Measurements from ENCODE around the gene BBS7.

BBS7 gene

DNA sequence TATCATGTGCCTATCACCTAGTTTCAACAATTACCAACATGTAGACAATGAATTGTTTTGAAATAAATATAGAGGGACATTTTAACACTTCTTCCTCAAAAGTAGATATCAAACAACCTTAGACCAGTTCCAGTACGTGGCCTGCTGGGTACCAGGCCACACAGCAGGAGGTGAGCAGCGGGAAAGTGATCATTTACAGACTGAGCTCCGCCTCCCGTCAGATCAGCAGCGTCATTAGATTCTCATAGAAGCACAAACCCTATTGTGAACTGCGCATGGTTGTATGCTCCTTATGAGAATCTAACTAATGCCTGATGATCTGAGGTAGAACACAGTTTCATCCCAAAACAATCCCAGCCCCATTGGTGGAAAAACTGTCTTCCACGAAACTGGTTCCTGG, 6.5 kb downstream of the BBS7 start:
- Mint-ChIP-seq H3K27ac (no peak overlapping the region), H3K9me3 (ENCODE audit: low read depth) (no peaks in the 10 kb centered on the region), H3K4me3 (no peak overlapping the region)

DNA sequence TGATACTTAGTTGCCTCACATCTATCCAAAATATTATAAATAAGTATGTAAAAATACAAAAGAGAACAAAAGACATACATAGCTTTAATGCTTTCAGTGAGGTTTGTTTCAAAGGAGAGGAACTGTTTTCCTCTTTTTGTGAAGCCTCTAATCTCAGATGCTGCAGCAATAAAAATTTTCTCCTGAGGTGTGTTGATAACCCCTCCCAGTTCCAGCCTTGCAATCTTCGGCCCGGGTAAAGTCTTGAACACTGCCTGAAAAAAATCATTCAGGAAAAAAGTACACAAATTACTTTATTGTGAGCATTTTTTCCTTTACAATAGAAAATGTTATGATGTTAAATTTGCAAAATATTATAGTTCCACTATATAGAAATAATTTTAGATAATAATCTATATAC, 8.8 kb downstream of the BBS7 start:
- peaks cover 13% of the 10 kb centered on the region for H3K36me3 Mint-ChIP-seq
- no peak overlapping the region for H3K27ac Mint-ChIP-seq
- H3K27me3 Mint-ChIP-seq: no peaks in the 10 kb centered on the region
- H3K9me3 Mint-ChIP-seq (ENCODE audit: low read depth): no peaks in the 10 kb centered on the region
- H3K4me1 Mint-ChIP-seq (ENCODE audit: low read depth): peaks cover 5% of the 10 kb centered on the region
- H3K4me3 Mint-ChIP-seq: no peak overlapping the region

More for the DNA sequence above, 6.5 kb downstream of the BBS7 start:
- Mint-ChIP-seq H3K27me3 (no peaks in the 10 kb centered on the region), H3K36me3 (peaks cover 11% of the 10 kb centered on the region), H3K4me1 (ENCODE audit: low read depth) (peaks cover 8% of the 10 kb centered on the region)

DNA sequence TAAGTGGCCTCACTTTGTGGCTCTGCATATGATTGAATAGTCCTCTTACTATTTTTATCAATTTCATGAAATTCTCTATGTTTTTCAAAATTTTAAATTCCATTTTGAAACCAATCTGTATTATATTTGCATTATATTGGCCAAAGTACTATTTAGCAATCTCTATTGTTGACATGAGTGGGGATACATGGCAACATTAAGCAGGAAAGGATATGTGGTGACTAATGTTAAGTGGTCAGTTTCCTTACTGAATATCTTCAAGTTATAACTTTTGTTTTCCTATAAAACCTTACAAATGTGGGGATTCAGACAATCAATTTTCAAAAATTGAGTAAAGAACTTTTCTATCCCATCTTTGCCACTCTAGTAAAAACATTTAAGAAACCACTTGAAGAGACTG, 10.2 kb downstream of the BBS7 start:
- H3K27ac Mint-ChIP-seq: no peak overlapping the region
- H3K9me3 Mint-ChIP-seq (ENCODE audit: low read depth): no peaks in the 10 kb centered on the region
- H3K4me1 Mint-ChIP-seq (ENCODE audit: low read depth): peaks cover 5% of the 10 kb centered on the region

GRCh38 chr4:121851354-121851753, 18.9 kb downstream of the BBS7 start:
- Mint-ChIP-seq H3K4me1 (ENCODE audit: low read depth) (no peaks in the 10 kb centered on the region), H3K9me3 (ENCODE audit: low read depth) (no peaks in the 10 kb centered on the region), H3K27me3 (no peaks in the 10 kb centered on the region), H3K36me3 (peaks cover 15% of the 10 kb centered on the region), H3K4me3 (no peak overlapping the region), H3K27ac (no peak overlapping the region)

More for the DNA sequence above, 10.2 kb downstream of the BBS7 start:
- no peak overlapping the region for H3K4me3 Mint-ChIP-seq
- H3K27me3 Mint-ChIP-seq: no peaks in the 10 kb centered on the region
- peaks cover 6% of the 10 kb centered on the region for H3K36me3 Mint-ChIP-seq

DNA sequence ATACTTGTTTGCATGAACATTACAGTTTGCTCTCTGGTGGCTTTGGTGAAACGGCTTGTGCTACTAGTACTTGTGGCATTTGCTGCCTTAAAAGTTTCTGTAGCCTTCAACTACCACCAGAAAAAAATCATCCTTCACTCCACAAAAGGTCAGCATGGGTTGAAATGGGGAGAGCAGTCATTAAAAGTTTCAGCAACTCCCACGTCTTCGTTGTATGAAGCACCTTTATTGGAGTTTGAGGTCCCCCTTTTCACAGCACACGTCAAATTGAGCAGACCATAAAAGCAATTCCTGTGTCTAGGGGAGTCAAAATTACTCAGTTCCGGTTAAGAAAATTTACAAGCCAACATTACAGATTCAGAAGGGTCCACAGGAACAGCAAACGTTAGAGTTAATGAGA, 23.6 kb downstream of the BBS7 start:
- Mint-ChIP-seq H3K4me1 (ENCODE audit: low read depth) (no peaks in the 10 kb centered on the region), H3K27me3 (no peaks in the 10 kb centered on the region), H3K36me3 (peaks cover 16% of the 10 kb centered on the region)

DNA sequence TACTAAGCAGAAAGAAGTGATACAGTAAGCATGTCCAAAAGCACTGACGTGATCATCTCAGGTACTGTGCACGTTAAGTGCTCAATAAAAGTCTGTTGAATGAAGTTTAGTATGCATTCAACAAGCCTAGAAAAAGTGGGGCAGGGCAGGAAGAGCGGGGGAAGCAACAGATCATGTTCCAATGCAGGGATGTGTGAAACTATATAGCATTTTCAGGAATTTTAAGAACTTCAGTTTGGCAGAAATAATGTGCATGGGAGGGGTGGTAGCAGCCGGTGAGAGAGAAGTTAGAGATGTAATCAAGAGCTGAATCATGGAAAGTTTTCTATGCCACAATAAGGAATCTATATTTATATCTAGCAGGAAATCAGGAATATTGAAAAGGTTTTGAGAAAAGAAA, 27.4 kb downstream of the BBS7 start:
- H3K27ac Mint-ChIP-seq: no peak overlapping the region
- H3K9me3 Mint-ChIP-seq (ENCODE audit: low read depth): no peaks in the 10 kb centered on the region
- H3K27me3 Mint-ChIP-seq: no peaks in the 10 kb centered on the region
- H3K4me1 Mint-ChIP-seq (ENCODE audit: low read depth): no peaks in the 10 kb centered on the region
- H3K4me3 Mint-ChIP-seq: no peak overlapping the region
- H3K36me3 Mint-ChIP-seq: peaks cover 25% of the 10 kb centered on the region

More for the DNA sequence above, 23.6 kb downstream of the BBS7 start:
- no peaks in the 10 kb centered on the region for H3K9me3 Mint-ChIP-seq (ENCODE audit: low read depth)
- no peak overlapping the region for H3K4me3 Mint-ChIP-seq
- no peak overlapping the region for H3K27ac Mint-ChIP-seq

DNA sequence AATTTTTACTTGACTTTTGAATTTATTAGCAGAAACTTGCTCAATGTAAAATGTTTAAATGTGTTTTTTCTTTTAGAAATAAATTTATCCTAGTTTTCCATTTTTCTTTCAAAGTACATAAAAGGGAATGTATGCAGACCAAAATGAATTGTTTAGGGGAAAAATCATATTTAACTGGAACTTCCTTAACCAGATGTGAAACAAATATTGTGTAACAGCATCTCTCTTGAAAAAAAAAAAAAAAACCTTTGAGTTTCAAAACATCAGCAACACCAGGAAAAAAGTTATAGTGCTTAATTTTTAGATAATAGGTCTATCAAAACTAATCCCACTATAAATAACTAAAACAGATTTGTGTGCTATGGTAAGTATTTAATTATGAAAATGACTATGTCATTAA, 32.1 kb downstream of the BBS7 start:
- no peak overlapping the region for H3K27ac Mint-ChIP-seq
- no peak overlapping the region for H3K4me3 Mint-ChIP-seq
- H3K4me1 Mint-ChIP-seq (ENCODE audit: low read depth): no peaks in the 10 kb centered on the region
- H3K27me3 Mint-ChIP-seq: no peaks in the 10 kb centered on the region
- H3K36me3 Mint-ChIP-seq: peaks cover 19% of the 10 kb centered on the region
- no peaks in the 10 kb centered on the region for H3K9me3 Mint-ChIP-seq (ENCODE audit: low read depth)

GRCh38 chr4:121829511-121829910, 40.8 kb downstream of the BBS7 start:
- H3K27me3 Mint-ChIP-seq: no peaks in the 10 kb centered on the region
- H3K27ac Mint-ChIP-seq: no peak overlapping the region
- no peak overlapping the region for H3K4me3 Mint-ChIP-seq
- H3K9me3 Mint-ChIP-seq (ENCODE audit: low read depth): no peaks in the 10 kb centered on the region
- H3K36me3 Mint-ChIP-seq: peaks cover 4% of the 10 kb centered on the region
- no peaks in the 10 kb centered on the region for H3K4me1 Mint-ChIP-seq (ENCODE audit: low read depth)

DNA sequence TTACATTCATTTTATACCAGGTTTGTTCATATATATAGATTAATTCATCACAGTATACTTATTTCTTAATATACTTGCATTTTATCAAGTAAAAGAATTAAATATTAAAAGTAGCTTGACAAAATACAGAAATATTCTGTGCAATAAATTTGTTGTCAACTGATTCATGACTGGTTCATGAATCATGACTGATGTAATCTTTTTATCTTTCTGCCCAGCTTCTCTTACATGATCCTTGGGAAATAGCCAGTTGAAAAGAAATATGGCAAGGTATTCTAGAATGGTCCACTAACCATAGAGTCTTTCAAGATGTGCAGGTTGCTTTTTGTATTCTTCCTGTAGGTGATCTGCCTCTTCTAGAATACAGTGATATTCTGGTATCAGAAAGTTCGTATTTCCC, 42.4 kb downstream of the BBS7 start:
- H3K27ac Mint-ChIP-seq: no peak overlapping the region
- H3K9me3 Mint-ChIP-seq (ENCODE audit: low read depth): no peaks in the 10 kb centered on the region
- peaks cover 9% of the 10 kb centered on the region for H3K4me1 Mint-ChIP-seq (ENCODE audit: low read depth)
- no peaks in the 10 kb centered on the region for H3K27me3 Mint-ChIP-seq
- H3K36me3 Mint-ChIP-seq: peaks cover 3% of the 10 kb centered on the region
- no peak overlapping the region for H3K4me3 Mint-ChIP-seq

- peak overlapping the region; percentile 35 for H3K4me3 Mint-ChIP-seq
- no peaks in the 10 kb centered on the region for H3K9me3 Mint-ChIP-seq (ENCODE audit: low read depth)
- peaks cover 13% of the 10 kb centered on the region for H3K4me1 Mint-ChIP-seq (ENCODE audit: low read depth)
- H3K27me3 Mint-ChIP-seq: no peaks in the 10 kb centered on the region
- no peak overlapping the region for H3K27ac Mint-ChIP-seq
- H3K36me3 Mint-ChIP-seq: no peaks in the 10 kb centered on the region
Observed at GRCh38 chr4:121824950-121825349, 45.3 kb downstream of the BBS7 start.

DNA sequence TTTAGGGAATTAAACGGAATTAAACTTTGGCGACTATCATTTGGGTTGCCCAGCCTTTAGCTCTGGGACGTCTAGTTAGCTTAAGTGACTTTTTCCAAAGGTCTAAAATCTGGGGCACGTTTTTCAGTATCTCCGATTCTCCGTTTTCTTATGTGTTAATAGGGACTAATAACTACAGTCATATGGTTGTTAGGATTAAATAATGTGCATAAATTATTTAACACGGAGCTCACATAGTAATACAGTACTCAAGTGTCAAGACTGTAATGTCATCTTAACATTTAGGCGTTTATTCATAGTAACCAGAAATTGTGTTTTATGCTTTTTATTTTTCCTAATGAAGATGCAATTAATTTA, 46.1 kb downstream of the BBS7 start:
- Mint-ChIP-seq H3K27me3 (no peaks in the 10 kb centered on the region), H3K4me1 (ENCODE audit: low read depth) (peaks cover 13% of the 10 kb centered on the region), H3K36me3 (no peaks in the 10 kb centered on the region), H3K27ac (peak overlapping the region; percentile 87), H3K4me3 (peak overlapping the region; percentile 93), H3K9me3 (ENCODE audit: low read depth) (no peaks in the 10 kb centered on the region)

DNA sequence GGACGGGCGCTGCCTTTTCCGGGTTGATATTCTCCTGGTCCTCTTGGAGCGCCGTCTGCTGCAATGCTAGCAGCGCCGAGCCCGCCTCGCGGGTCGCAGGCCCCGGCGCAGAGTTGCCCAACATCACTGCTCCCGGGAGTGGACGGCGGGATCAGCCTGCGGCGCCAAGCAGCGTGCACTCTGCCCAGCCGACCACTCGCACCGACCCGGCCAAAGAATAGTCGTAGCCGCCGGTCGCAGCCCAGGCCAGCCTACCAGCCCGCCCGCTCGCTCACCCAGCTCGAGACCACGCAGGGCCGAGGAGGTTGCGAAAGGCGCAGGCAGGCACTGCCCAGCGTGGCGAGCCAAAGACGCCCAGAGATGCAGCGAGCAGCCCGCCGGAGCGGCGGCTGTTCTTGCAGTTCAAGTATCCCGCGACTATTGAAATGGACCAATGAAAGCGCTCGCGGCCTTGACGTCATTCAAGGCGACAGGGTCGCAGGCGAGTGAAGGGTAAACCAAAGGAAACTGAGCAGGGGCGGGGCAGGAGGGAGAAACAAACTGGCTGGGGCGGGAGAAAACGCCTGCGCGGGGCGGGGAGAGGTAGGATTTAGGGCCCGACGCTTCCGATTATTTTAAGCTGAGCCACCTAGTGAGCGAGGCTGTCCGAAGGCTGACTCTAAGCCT, 46.6 kb downstream of the BBS7 start, which contains the start of gene CCNA2:
Gene CCNA2 (minus strand): TSS at position 379 of the 666 bp plus-strand sequence. CDS start 255 bp downstream, at position 124.
- Mint-ChIP-seq H3K27me3 (no peaks in the 10 kb centered on the region), H3K4me1 (ENCODE audit: low read depth) (peaks cover 13% of the 10 kb centered on the region), H3K9me3 (ENCODE audit: low read depth) (no peaks in the 10 kb centered on the region), H3K4me3 (peak within 1 kb of the TSS; percentile 93), H3K27ac (peak within 1 kb of the TSS; percentile 87), H3K36me3 (no peaks in the 10 kb centered on the region)

DNA sequence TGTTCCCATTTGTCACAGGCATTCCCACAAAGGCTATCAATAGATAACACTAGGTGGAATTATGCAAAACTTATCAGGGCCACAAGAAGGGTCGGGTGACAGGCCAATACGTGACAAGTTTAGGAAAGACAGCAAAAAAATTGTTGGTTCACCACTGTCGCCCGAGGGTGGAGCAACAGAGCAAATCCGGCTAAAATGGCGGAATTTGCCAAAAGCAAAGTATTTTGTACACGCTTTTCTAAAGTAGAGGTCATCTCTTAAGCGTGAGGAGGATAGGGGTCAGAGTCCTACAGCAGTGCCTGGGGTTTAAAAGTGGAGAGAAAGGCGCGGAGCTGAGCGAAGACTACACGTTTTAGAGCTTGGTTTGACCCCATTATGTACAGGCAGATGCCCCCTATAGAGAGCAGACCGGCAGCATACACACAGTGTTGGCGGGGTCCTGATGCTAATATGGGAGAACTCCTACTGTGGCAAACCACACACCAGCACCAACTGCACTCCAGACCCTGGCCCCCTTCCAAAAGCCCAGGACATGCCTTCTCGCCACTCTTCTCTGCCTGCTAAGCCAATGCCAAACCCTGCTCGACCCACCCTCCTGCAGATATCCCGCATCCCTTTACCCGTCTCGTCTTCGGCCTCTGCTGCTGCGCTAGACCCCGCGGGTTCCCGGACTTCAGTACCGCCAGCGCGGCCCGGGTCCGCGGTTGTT, 47.3 kb downstream of the BBS7 start:
- H3K4me1 Mint-ChIP-seq (ENCODE audit: low read depth): peaks cover 13% of the 10 kb centered on the region
- H3K27ac Mint-ChIP-seq: peak overlapping the region; percentile 75
- H3K27me3 Mint-ChIP-seq: no peaks in the 10 kb centered on the region
- H3K36me3 Mint-ChIP-seq: no peaks in the 10 kb centered on the region
- H3K4me3 Mint-ChIP-seq: peak overlapping the region; percentile 93
- no peaks in the 10 kb centered on the region for H3K9me3 Mint-ChIP-seq (ENCODE audit: low read depth)

DNA sequence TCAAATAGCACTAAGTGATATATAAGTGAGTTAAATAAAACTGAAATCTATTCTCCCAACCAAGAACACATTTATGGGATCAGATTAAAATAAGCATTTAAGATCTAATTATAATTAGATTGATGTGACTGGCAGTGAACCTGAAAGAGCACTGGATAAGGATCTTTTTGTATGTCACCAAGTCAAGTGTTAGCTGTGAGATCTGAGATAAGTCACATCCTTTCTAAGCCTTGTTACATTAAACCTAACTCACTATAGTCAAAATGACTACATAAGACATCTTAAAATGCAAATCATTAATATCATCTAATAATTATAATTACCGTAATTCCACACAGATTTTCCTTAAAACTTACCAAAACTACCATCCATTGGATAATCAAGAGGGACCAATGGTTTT, 48.2 kb downstream of the BBS7 start:
- peaks cover 13% of the 10 kb centered on the region for H3K4me1 Mint-ChIP-seq (ENCODE audit: low read depth)
- H3K4me3 Mint-ChIP-seq: peak overlapping the region; percentile 93
- H3K27ac Mint-ChIP-seq: no peak overlapping the region
- H3K36me3 Mint-ChIP-seq: no peaks in the 10 kb centered on the region
- no peaks in the 10 kb centered on the region for H3K27me3 Mint-ChIP-seq
- no peaks in the 10 kb centered on the region for H3K9me3 Mint-ChIP-seq (ENCODE audit: low read depth)

- Mint-ChIP-seq H3K4me3 (no peak overlapping the region), H3K27ac (no peak overlapping the region), H3K27me3 (no peaks in the 10 kb centered on the region)
Observed at GRCh38 chr4:121819216-121819965, 50.9 kb downstream of the BBS7 start.

More at GRCh38 chr4:121819216-121819965, 50.9 kb downstream of the BBS7 start:
- H3K9me3 Mint-ChIP-seq (ENCODE audit: low read depth): no peaks in the 10 kb centered on the region
- peaks cover 13% of the 10 kb centered on the region for H3K4me1 Mint-ChIP-seq (ENCODE audit: low read depth)
- H3K36me3 Mint-ChIP-seq: peaks cover 2% of the 10 kb centered on the region
